Hepatocyte (in vitro differentiated cells): ENCODE data around the gene AKAP13.

Experiments
- EZH2phosphoT487 ChIP-seq: fragments of 200-600 bp; sonication (generic); IDR thresholded peaks from one replicate; pipeline ENCODE4 v1.6.1; 2018; ENCODE audit warnings: antibody characterized with exemption, mild to moderate bottlenecking, low read depth, moderate library complexity; ENCODE audit not compliant: unreplicated experiment, severe bottlenecking
- TF ChIP-seq, protein P1 (sequence below): fragments of 200-600 bp; sonication (generic); IDR thresholded peaks from 2 replicates; pipeline ENCODE4 v1.5.1; 2016; ENCODE audit warnings: antibody characterized with exemption, mild to moderate bottlenecking; ENCODE audit not compliant: poor library complexity

DNA sequence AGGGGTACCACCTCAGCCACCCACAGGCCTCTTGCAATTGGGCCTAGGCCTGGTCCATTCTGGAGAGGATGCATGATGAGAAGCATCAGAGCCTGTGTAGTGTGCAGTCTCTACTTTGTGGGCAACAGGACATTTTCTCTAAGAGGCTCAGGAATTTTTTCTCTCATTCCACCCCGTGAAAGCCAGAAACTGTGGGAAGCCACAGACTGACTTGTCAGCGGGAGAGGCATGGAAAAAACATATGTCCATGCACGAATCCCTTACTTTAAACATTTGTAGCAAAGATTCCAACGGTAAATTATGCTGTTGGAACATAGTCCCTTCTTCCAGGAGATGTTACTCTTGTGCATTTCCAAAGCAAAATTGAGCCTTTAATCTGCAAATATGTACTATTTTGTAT lies 217.8 kb downstream of the AKAP13 start:
- TF ChIP-seq, protein P1, sequence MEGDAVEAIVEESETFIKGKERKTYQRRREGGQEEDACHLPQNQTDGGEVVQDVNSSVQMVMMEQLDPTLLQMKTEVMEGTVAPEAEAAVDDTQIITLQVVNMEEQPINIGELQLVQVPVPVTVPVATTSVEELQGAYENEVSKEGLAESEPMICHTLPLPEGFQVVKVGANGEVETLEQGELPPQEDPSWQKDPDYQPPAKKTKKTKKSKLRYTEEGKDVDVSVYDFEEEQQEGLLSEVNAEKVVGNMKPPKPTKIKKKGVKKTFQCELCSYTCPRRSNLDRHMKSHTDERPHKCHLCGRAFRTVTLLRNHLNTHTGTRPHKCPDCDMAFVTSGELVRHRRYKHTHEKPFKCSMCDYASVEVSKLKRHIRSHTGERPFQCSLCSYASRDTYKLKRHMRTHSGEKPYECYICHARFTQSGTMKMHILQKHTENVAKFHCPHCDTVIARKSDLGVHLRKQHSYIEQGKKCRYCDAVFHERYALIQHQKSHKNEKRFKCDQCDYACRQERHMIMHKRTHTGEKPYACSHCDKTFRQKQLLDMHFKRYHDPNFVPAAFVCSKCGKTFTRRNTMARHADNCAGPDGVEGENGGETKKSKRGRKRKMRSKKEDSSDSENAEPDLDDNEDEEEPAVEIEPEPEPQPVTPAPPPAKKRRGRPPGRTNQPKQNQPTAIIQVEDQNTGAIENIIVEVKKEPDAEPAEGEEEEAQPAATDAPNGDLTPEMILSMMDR = no peak
- no peak for TF ChIP-seq EZH2phosphoT487
